ENCODE results near the gene LMNB1.
A peak's percentile ranks its signal among the peaks of the same experiment; 100 is the strongest.
"Not testable (repeated sequence)": the region's sequence is repeated elsewhere in the genome, so short reads cannot be mapped to it uniquely, and the experiment has no call there.

Gene LMNB1

GRCh38 chr5:126776499-126777256 lies at the start of gene LMNB1:
Gene LMNB1, plus strand, starts transcription at chr5:126777136. Its CDS starts 373 bp downstream, at chr5:126777509.
- peak within 1 kb of the TSS; percentile 46 to 91 (median 88) for H3K4me3 ChIP-seq
- H3K27ac ChIP-seq = peak within 1 kb of the TSS; percentile 71 to 97 (median 91)

GRCh38 chr5:126732716-126733115 lies 44.2 kb upstream of the LMNB1 start:
- no peak overlapping the region for H3K27ac ChIP-seq
- no peak overlapping the region for H3K4me3 ChIP-seq

- not testable (repeated sequence) for H3K4me3 ChIP-seq, H3K27ac ChIP-seq
Measured at GRCh38 chr5:126734573-126734972, 42.4 kb upstream of the LMNB1 start.

- Histone ChIP-seq H3K27ac (no peak overlapping the region), H3K4me3 (no peak overlapping the region)
Measured at GRCh38 chr5:126736141-126736540, 40.8 kb upstream of the LMNB1 start.

- H3K27ac ChIP-seq = no peak overlapping the region
- no peak overlapping the region for H3K4me3 ChIP-seq
Measured at GRCh38 chr5:126741361-126741760, 35.6 kb upstream of the LMNB1 start.

GRCh38 chr5:126742425-126742824 lies 34.5 kb upstream of the LMNB1 start:
- Histone ChIP-seq H3K27ac (no peak overlapping the region), H3K4me3 (no peak overlapping the region)

- no peak overlapping the region for H3K27ac ChIP-seq
Measured at GRCh38 chr5:126744836-126745235, 32.1 kb upstream of the LMNB1 start.

GRCh38 chr5:126745259-126745992 lies 31.5 kb upstream of the LMNB1 start:
- no peak overlapping the region for H3K27ac ChIP-seq
- H3K4me3 ChIP-seq = no peak overlapping the region

More at GRCh38 chr5:126744836-126745235, 32.1 kb upstream of the LMNB1 start:
- no peak overlapping the region for H3K4me3 ChIP-seq

GRCh38 chr5:126746290-126746689 lies 30.6 kb upstream of the LMNB1 start:
- no peak overlapping the region for H3K4me3 ChIP-seq
- H3K27ac ChIP-seq = no peak overlapping the region

- no peak overlapping the region for H3K27ac ChIP-seq
- H3K4me3 ChIP-seq = no peak overlapping the region
Measured at GRCh38 chr5:126752081-126752785, 24.7 kb upstream of the LMNB1 start.

GRCh38 chr5:126753227-126753626 lies 23.7 kb upstream of the LMNB1 start:
- H3K27ac ChIP-seq = no peak overlapping the region
- no peak overlapping the region for H3K4me3 ChIP-seq

- no peak overlapping the region for H3K4me3 ChIP-seq
- no peak overlapping the region for H3K27ac ChIP-seq
Measured at GRCh38 chr5:126754609-126755008, 22.3 kb upstream of the LMNB1 start.

GRCh38 chr5:126755593-126755992 lies 21.3 kb upstream of the LMNB1 start:
- H3K4me3 ChIP-seq = no peak overlapping the region
- H3K27ac ChIP-seq = no peak overlapping the region

GRCh38 chr5:126757713-126758357 lies 19.1 kb upstream of the LMNB1 start:
- peak overlapping the region in 3 of 21 experiments; percentile 14 to 58 (median 48) for H3K27ac ChIP-seq
- H3K4me3 ChIP-seq = no peak overlapping the region

GRCh38 chr5:126763371-126763770 lies 13.6 kb upstream of the LMNB1 start:
- H3K27ac ChIP-seq = no peak overlapping the region
- H3K4me3 ChIP-seq = no peak overlapping the region

- no peak overlapping the region for H3K27ac ChIP-seq
- no peak overlapping the region for H3K4me3 ChIP-seq
Measured at GRCh38 chr5:126769703-126770102, 7.2 kb upstream of the LMNB1 start.

GRCh38 chr5:126773536-126773935 lies 3.4 kb upstream of the LMNB1 start:
- H3K4me3 ChIP-seq = not testable (repeated sequence)

GRCh38 chr5:126774595-126774994 lies 2.3 kb upstream of the LMNB1 start:
- not testable (repeated sequence) for H3K27ac ChIP-seq, H3K4me3 ChIP-seq

More at GRCh38 chr5:126773536-126773935, 3.4 kb upstream of the LMNB1 start:
- not testable (repeated sequence) for H3K27ac ChIP-seq

- Histone ChIP-seq H3K4me3 (peak overlapping the region; percentile 46 to 91 (median 88)), H3K27ac (peak overlapping the region; percentile 54 to 97 (median 91))
Measured at GRCh38 chr5:126777257-126777974, 480 bp downstream of the LMNB1 start.

Measured in skin epidermis (tissue), 12 donors.